Measurements from ENCODE around the gene ACTR3C. TPM values are rescaled to one million over a fixed set of nuclear protein-coding genes. Genes with fewer than 3 reads are reported as not detected.
"Not testable (repeated sequence)": the region's sequence is repeated elsewhere in the genome, so short reads cannot be mapped to it uniquely, and the experiment has no call there.

ACTR3C gene
- total and polyA plus RNA-seq, 12 donors = 6.6 to 50.0 (median 26.0) TPM

GRCh38 chr7:150276132-150276695, 47.1 kb downstream of the ACTR3C start:
- H3K27me3 ChIP-seq; H3K36me3 ChIP-seq (replicated peaks in 1 of 2); intact Hi-C loops (cut with DNase I); H3K4me1 ChIP-seq (replicated peaks in 1 of 2); H3K27ac ChIP-seq; H3K9me3 ChIP-seq (replicated peaks in 1 of 3); H3K4me3 ChIP-seq: not testable (repeated sequence)
- TF ChIP-seq CTCF (IDR thresholded peaks at IDR 0.05) = peak; percentile 58 to 80 (median 72)
- 42 to 56% (median 54%) methylated on average over 6 of the region's 6 CpGs for WGBS, 4 donors
- peak in 3 of 7 donors; percentile 31 to 67 (median 43) for DNase-seq

- H3K36me3 ChIP-seq (replicated peaks in 1 of 2); H3K9me3 ChIP-seq (replicated peaks in 1 of 3); intact Hi-C loops (cut with DNase I); H3K27ac ChIP-seq; H3K4me1 ChIP-seq (replicated peaks in 1 of 2); DNase-seq; H3K4me3 ChIP-seq; H3K27me3 ChIP-seq: not testable (repeated sequence)
- WGBS, 4 donors = 81 to 100% (median 90%) methylated on average over 1 to 6 of the region's 7 CpGs
Observed at GRCh38 chr7:150271898-150272297, 51.4 kb downstream of the ACTR3C start.

- intact Hi-C loops (cut with DNase I) = not testable (repeated sequence)
Observed at GRCh38 chr7:150270101-150270824, 53.1 kb downstream of the ACTR3C start.

GRCh38 chr7:150268798-150269197, 54.5 kb downstream of the ACTR3C start:
- DNase-seq; H3K27ac ChIP-seq; intact Hi-C loops (cut with DNase I); H3K9me3 ChIP-seq (replicated peaks in 1 of 3); H3K27me3 ChIP-seq; H3K36me3 ChIP-seq (replicated peaks in 1 of 2); H3K4me3 ChIP-seq; H3K4me1 ChIP-seq (replicated peaks in 1 of 2): not testable (repeated sequence)
- WGBS, 4 donors = no CpG with 5 or more reads among the region's 17 CpGs

More at GRCh38 chr7:150270101-150270824, 53.1 kb downstream of the ACTR3C start:
- not testable (repeated sequence) for H3K4me3 ChIP-seq; H3K9me3 ChIP-seq (replicated peaks in 1 of 3); DNase-seq; H3K27ac ChIP-seq; H3K27me3 ChIP-seq; H3K4me1 ChIP-seq (replicated peaks in 1 of 2); H3K36me3 ChIP-seq (replicated peaks in 1 of 2)
- WGBS, 4 donors = 75 to 98% (median 95%) methylated on average over 1 to 10 of the region's 18 CpGs; no CpG with 5 or more reads in 1 of the 4 donors

- DNase-seq; H3K4me1 ChIP-seq (replicated peaks in 1 of 2); intact Hi-C loops (cut with DNase I); H3K9me3 ChIP-seq (replicated peaks in 1 of 3); H3K27me3 ChIP-seq; H3K36me3 ChIP-seq (replicated peaks in 1 of 2); H3K27ac ChIP-seq; H3K4me3 ChIP-seq: not testable (repeated sequence)
- 33 to 100% (median 84%) methylated on average over 1 to 2 of the region's 8 CpGs for WGBS, 4 donors
Observed at GRCh38 chr7:150268287-150268686, 55.1 kb downstream of the ACTR3C start.

GRCh38 chr7:150266953-150267665, 56.2 kb downstream of the ACTR3C start:
- intact Hi-C loops (cut with DNase I); H3K4me3 ChIP-seq; H3K27ac ChIP-seq; DNase-seq; H3K4me1 ChIP-seq (replicated peaks in 1 of 2); H3K36me3 ChIP-seq (replicated peaks in 1 of 2); H3K27me3 ChIP-seq; H3K9me3 ChIP-seq (replicated peaks in 1 of 3): not testable (repeated sequence)
- whole genome bisulfite sequencing, 4 donors = 83 to 91% (median 90%) methylated on average over 20 of the region's 20 CpGs

GRCh38 chr7:150262656-150263055, 60.7 kb downstream of the ACTR3C start:
- H3K36me3 ChIP-seq (replicated peaks in 1 of 2); H3K27ac ChIP-seq; H3K4me3 ChIP-seq; H3K27me3 ChIP-seq; DNase-seq; intact Hi-C loops (cut with DNase I); H3K9me3 ChIP-seq (replicated peaks in 1 of 3); H3K4me1 ChIP-seq (replicated peaks in 1 of 2): not testable (repeated sequence)
- 87 to 93% (median 88%) methylated on average over 5 of the region's 5 CpGs for WGBS, 4 donors

- DNase-seq; H3K4me1 ChIP-seq (replicated peaks in 1 of 2); H3K36me3 ChIP-seq (replicated peaks in 1 of 2); H3K27me3 ChIP-seq; H3K9me3 ChIP-seq (replicated peaks in 1 of 3); H3K4me3 ChIP-seq; H3K27ac ChIP-seq; intact Hi-C loops (cut with DNase I): not testable (repeated sequence)
- 91 to 96% (median 93%) methylated on average over 2 of the region's 3 CpGs for WGBS, 4 donors
Observed at GRCh38 chr7:150247745-150248144, 75.6 kb downstream of the ACTR3C start.

GRCh38 chr7:150245208-150245607, 78.1 kb downstream of the ACTR3C start:
- H3K27ac ChIP-seq; DNase-seq; H3K27me3 ChIP-seq; H3K4me1 ChIP-seq (replicated peaks in 1 of 2); intact Hi-C loops (cut with DNase I); H3K36me3 ChIP-seq (replicated peaks in 1 of 2); H3K4me3 ChIP-seq; H3K9me3 ChIP-seq (replicated peaks in 1 of 3): not testable (repeated sequence)
- WGBS, 4 donors = 91 to 100% (median 93%) methylated on average over 1 to 2 of the region's 2 CpGs

- H3K27me3 ChIP-seq; H3K36me3 ChIP-seq (replicated peaks in 1 of 2); H3K27ac ChIP-seq; H3K4me3 ChIP-seq; intact Hi-C loops (cut with DNase I); DNase-seq; H3K4me1 ChIP-seq (replicated peaks in 1 of 2); H3K9me3 ChIP-seq (replicated peaks in 1 of 3): not testable (repeated sequence)
- 86 to 94% (median 88%) methylated on average over 2 of the region's 2 CpGs for WGBS, 4 donors
Observed at GRCh38 chr7:150242935-150243334, 80.4 kb downstream of the ACTR3C start.

All from adrenal gland (tissue), 12 donors.